Glutamatergic neuron (in vitro differentiated cells): ENCODE data around the gene AFF3. TPM values are rescaled to one million over a fixed set of nuclear protein-coding genes. Genes with fewer than 3 reads are reported as not detected.
A peak's percentile ranks its signal among the peaks of the same experiment; 100 is the strongest.

Experiments used
- DNase-seq: peaks from one replicate; pipeline ENCODE4 v3.0.0; 2022
- H3K27ac Mint-ChIP-seq: one replicate; pipeline ENCODE4 v1.8.0; 2020; ENCODE audit warnings: mild to moderate bottlenecking, mixed read lengths, inconsistent platforms; ENCODE audit not compliant: unreplicated experiment
- H3K27me3 Mint-ChIP-seq: one replicate; pipeline ENCODE4 v1.8.0; 2020; ENCODE audit warnings: mild to moderate bottlenecking, moderate library complexity, mixed read lengths, inconsistent platforms; ENCODE audit not compliant: unreplicated experiment
- H3K36me3 Mint-ChIP-seq: one replicate; pipeline ENCODE4 v1.8.0; 2020; ENCODE audit warnings: mild to moderate bottlenecking, mixed read lengths, inconsistent platforms; ENCODE audit not compliant: unreplicated experiment
- H3K4me1 Mint-ChIP-seq: one replicate; pipeline ENCODE4 v1.8.0; 2020; ENCODE audit warnings: mild to moderate bottlenecking, low read depth, mixed read lengths, inconsistent platforms; ENCODE audit not compliant: unreplicated experiment
- H3K4me3 Mint-ChIP-seq: one replicate; pipeline ENCODE4 v1.8.0; 2020; ENCODE audit warnings: mild to moderate bottlenecking, mixed read lengths, inconsistent platforms; ENCODE audit not compliant: unreplicated experiment
- H3K9me3 Mint-ChIP-seq: one replicate; pipeline ENCODE4 v1.8.0; 2020; ENCODE audit warnings: mild to moderate bottlenecking, moderate library complexity, mixed read lengths, inconsistent platforms; ENCODE audit not compliant: unreplicated experiment
- total RNA-seq: library from RNA; stranded (reverse); fragmentation: NEBNext Ultra II Directional; extraction: Animal tissue kit (Norgen Biotek cat#: 25700); gene quantifications from one replicate; pipeline ENCODE4 v1.2.1, GENCODE V29; 2021; ENCODE audit not compliant: unreplicated experiment
- TF ChIP-seq, protein P1 (sequence below): fragments of 200-600 bp; sonication (generic); IDR thresholded peaks from one replicate; pipeline ENCODE4 v1.5.0; 2021; ENCODE audit not compliant: partially characterized antibody, unreplicated experiment

The AFF3 gene
- total RNA-seq, 1 donor from 2014 or later = 125 TPM

GRCh38 chr2:99729104-99730025 lies 413.0 kb downstream of the AFF3 start:
- Mint-ChIP-seq H3K27ac (peak overlapping the region; percentile 93), H3K36me3 (no peaks in the 10 kb centered on the region), H3K9me3 (no peaks in the 10 kb centered on the region), H3K4me3 (no peak overlapping the region), H3K27me3 (peaks cover 2% of the 10 kb centered on the region), H3K4me1 (peaks cover 24% of the 10 kb centered on the region)
- TF ChIP-seq, protein P1, sequence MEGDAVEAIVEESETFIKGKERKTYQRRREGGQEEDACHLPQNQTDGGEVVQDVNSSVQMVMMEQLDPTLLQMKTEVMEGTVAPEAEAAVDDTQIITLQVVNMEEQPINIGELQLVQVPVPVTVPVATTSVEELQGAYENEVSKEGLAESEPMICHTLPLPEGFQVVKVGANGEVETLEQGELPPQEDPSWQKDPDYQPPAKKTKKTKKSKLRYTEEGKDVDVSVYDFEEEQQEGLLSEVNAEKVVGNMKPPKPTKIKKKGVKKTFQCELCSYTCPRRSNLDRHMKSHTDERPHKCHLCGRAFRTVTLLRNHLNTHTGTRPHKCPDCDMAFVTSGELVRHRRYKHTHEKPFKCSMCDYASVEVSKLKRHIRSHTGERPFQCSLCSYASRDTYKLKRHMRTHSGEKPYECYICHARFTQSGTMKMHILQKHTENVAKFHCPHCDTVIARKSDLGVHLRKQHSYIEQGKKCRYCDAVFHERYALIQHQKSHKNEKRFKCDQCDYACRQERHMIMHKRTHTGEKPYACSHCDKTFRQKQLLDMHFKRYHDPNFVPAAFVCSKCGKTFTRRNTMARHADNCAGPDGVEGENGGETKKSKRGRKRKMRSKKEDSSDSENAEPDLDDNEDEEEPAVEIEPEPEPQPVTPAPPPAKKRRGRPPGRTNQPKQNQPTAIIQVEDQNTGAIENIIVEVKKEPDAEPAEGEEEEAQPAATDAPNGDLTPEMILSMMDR = no peak
- DNase-seq = no peak

DNA sequence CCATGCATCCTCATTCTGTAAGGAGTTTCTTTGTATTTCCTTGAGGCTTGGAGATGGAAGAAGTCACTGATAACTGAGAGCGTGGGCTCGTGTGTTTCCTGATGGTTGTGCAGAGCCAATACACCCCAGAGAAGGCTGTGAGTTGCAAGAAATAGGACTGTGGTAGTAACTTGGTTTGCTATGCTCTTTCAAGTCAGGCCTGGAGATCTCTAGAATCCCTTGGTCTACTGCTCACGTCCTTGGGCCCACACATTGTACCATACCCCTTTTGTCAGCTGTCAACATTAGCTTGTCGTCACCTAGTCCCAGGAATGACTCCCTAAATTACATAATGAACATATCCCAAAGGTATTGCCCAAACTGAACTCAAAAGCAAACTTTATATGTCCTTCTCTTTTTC lies 414.2 kb downstream of the AFF3 start:
- H3K27ac Mint-ChIP-seq = peak overlapping the region; percentile 80

GRCh38 chr2:99727199-99727598 lies 415.2 kb downstream of the AFF3 start:
- peaks cover 5% of the 10 kb centered on the region for H3K27me3 Mint-ChIP-seq
- H3K4me3 Mint-ChIP-seq = no peak overlapping the region
- TF ChIP-seq, protein P1 = no peak
- H3K4me1 Mint-ChIP-seq = peaks cover 24% of the 10 kb centered on the region
- H3K36me3 Mint-ChIP-seq = peaks cover 7% of the 10 kb centered on the region
- H3K9me3 Mint-ChIP-seq = peaks cover 2% of the 10 kb centered on the region
- DNase-seq = no peak
- no peak overlapping the region for H3K27ac Mint-ChIP-seq

More for the DNA sequence above, 414.2 kb downstream of the AFF3 start:
- Mint-ChIP-seq H3K27me3 (peaks cover 5% of the 10 kb centered on the region), H3K36me3 (peaks cover 7% of the 10 kb centered on the region), H3K4me3 (no peak overlapping the region), H3K4me1 (peaks cover 24% of the 10 kb centered on the region), H3K9me3 (no peaks in the 10 kb centered on the region)
- TF ChIP-seq, protein P1 = no peak
- DNase-seq = no peak

DNA sequence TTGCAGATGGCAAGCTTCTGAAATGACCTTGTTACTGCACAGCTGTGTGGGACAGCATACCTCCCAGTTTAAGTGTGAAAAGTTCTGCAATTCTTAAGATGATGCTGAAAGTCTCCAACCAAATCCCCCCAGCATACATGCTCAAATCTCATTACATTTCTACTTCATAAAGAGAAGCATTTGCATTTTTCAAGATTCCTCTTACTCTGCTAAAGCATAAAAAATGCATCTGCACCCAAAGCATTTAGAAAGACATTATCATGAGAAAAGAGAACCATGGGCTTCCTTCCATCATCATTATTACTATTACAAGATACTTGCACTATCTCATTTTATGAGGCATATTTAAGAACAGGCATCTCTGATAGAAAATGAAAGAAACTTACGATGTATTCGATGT lies 415.7 kb downstream of the AFF3 start:
- peaks cover 7% of the 10 kb centered on the region for H3K27me3 Mint-ChIP-seq
- H3K27ac Mint-ChIP-seq = no peak overlapping the region
- TF ChIP-seq, protein P1 = no peak
- H3K4me1 Mint-ChIP-seq = peaks cover 24% of the 10 kb centered on the region
- H3K36me3 Mint-ChIP-seq = peaks cover 12% of the 10 kb centered on the region
- no peak for DNase-seq
- H3K9me3 Mint-ChIP-seq = peaks cover 3% of the 10 kb centered on the region
- H3K4me3 Mint-ChIP-seq = no peak overlapping the region

DNA sequence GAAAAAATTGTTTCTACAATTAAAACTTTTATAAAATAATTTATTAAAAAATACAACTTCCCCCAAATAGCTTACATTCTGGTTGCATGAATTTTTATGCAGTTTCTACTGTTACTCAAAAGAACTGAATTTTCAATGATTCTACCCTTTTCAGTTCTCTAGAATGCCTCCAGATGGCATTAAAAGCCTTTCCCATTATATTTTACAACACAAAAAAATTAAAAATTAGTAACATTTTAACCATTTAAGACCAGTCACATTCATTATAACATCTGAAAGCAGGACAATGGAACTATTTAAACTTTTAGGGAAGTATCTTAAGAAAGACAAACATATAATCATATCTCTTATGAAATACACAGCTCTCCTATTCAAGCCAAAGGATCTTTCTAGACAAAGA lies 416.6 kb downstream of the AFF3 start:
- peaks cover 7% of the 10 kb centered on the region for H3K27me3 Mint-ChIP-seq
- no peak for DNase-seq
- TF ChIP-seq, protein P1 = no peak
- H3K4me1 Mint-ChIP-seq = peaks cover 24% of the 10 kb centered on the region
- H3K9me3 Mint-ChIP-seq = peaks cover 5% of the 10 kb centered on the region
- H3K4me3 Mint-ChIP-seq = no peak overlapping the region
- H3K36me3 Mint-ChIP-seq = peaks cover 15% of the 10 kb centered on the region
- no peak overlapping the region for H3K27ac Mint-ChIP-seq
